Neural progenitor cell (in vitro differentiated cells): ENCODE results near the gene GSDME. TPM values are rescaled to one million over a fixed set of nuclear protein-coding genes. Genes with fewer than 3 reads are reported as not detected.
A peak's percentile ranks its signal among the peaks of the same experiment; 100 is the strongest.

ENCODE experiments used
- DNase-seq: peaks from one replicate; pipeline ENCODE4 v3.0.0-alpha.2; 2016; ENCODE audit warnings: low spot score
- H2AFZ ChIP-seq: fragments of 200-600 bp; sonication (generic); replicated peaks from 2 replicates; pipeline ENCODE4 v1.6.1; 2016; ENCODE audit warnings: antibody characterized with exemption
- H3F3A ChIP-seq: fragments of 200-600 bp; sonication (generic); 2 replicates; pipeline ENCODE4 v1.6.1; 2016; ENCODE audit warnings: antibody characterized with exemption, low read depth
- H3K27ac ChIP-seq: fragments of 200-600 bp; sonication (generic); 2 replicates; pipeline ENCODE4 v1.5.1; 2016; ENCODE audit warnings: mild to moderate bottlenecking
- H3K27me3 ChIP-seq: fragments of 200-600 bp; sonication (generic); 2 replicates; pipeline ENCODE4 v1.6.1; 2016; ENCODE audit warnings: mild to moderate bottlenecking, moderate library complexity
- H3K36me3 ChIP-seq: fragments of 200-600 bp; sonication (generic); 2 replicates; pipeline ENCODE4 v1.5.1; 2016
- H3K4me1 ChIP-seq: fragments of 200-600 bp; sonication (generic); 2 replicates; pipeline ENCODE4 v1.6.1; 2016; ENCODE audit warnings: mixed run types
- H3K4me2 ChIP-seq: fragments of 200-600 bp; sonication (generic); 2 replicates; pipeline ENCODE4 v1.6.1; 2016
- H3K4me3 ChIP-seq: fragments of 200-600 bp; sonication (generic); 2 replicates; pipeline ENCODE4 v1.5.1; 2016
- H3K79me2 ChIP-seq: fragments of 200-600 bp; sonication (generic); 2 replicates; pipeline ENCODE4 v1.6.1; 2016; ENCODE audit warnings: low read depth
- H3K9ac ChIP-seq: fragments of 200-600 bp; sonication (generic); 2 replicates; pipeline ENCODE4 v1.6.1; 2016
- H3K9me3 ChIP-seq: fragments of 200-600 bp; sonication (generic); 2 replicates; pipeline ENCODE4 v1.5.1; 2016; ENCODE audit warnings: low read depth
- H4K20me1 ChIP-seq: fragments of 200-600 bp; sonication (generic); 2 replicates; pipeline ENCODE4 v1.6.1; 2016; ENCODE audit warnings: low read depth
- H3K27ac Mint-ChIP-seq: 3 replicates; pipeline ENCODE4 v1.8.0; 2021; ENCODE audit warnings: mixed read lengths
- H3K27me3 Mint-ChIP-seq: 2 replicates; pipeline ENCODE4 v1.8.0; 2022; ENCODE audit warnings: low read depth, mild to moderate bottlenecking, inconsistent platforms, moderate library complexity, mixed read lengths; ENCODE audit not compliant: insufficient read depth
- H3K36me3 Mint-ChIP-seq: 3 replicates; pipeline ENCODE4 v1.8.0; 2021; ENCODE audit warnings: mixed read lengths
- H3K4me1 Mint-ChIP-seq: 3 replicates; pipeline ENCODE4 v1.8.0; 2021; ENCODE audit warnings: mixed read lengths
- H3K4me3 Mint-ChIP-seq: 3 replicates; pipeline ENCODE4 v1.8.0; 2021; ENCODE audit warnings: mild to moderate bottlenecking, moderate library complexity, mixed read lengths
- H3K9me3 Mint-ChIP-seq: 3 replicates; pipeline ENCODE4 v1.8.0; 2020; ENCODE audit warnings: mixed read lengths
- CTCF ChIP-seq: fragments of 200-600 bp; sonication (generic); IDR thresholded peaks from 2 replicates; pipeline ENCODE4 v1.5.1; 2017; ENCODE audit warnings: antibody characterized with exemption, mild to moderate bottlenecking
- EZH2 ChIP-seq: fragments of 200-600 bp; sonication (generic); IDR thresholded peaks from 2 replicates; pipeline ENCODE4 v1.6.1; 2017; ENCODE audit warnings: antibody characterized with exemption, mild to moderate bottlenecking, moderate library complexity
- EZH2phosphoT487 ChIP-seq: fragments of 200-600 bp; sonication (generic); IDR thresholded peaks from 2 replicates; pipeline ENCODE4 v1.6.1; 2017; ENCODE audit warnings: antibody characterized with exemption
- total RNA-seq: library from RNA; depleted of rRNA; stranded (reverse); fragments of >200 nt; gene quantifications from 2 replicates; pipeline ENCODE4 v1.2.3, GENCODE V29; 2015; ENCODE audit warnings: low replicate concordance

The GSDME gene
- total RNA-seq, 1 donor from 2014 or later, result 15.5 TPM

- TF ChIP-seq EZH2phosphoT487 (no peak), CTCF (no peak), EZH2 (no peak)
- H3K36me3 ChIP-seq, result no peaks in the 10 kb centered on the region
- H3K4me3 ChIP-seq, result no peak overlapping the region
- DNase-seq, result no peak
- H3K4me3 Mint-ChIP-seq, result peak overlapping the region; percentile 49
- no peak overlapping the region for H3K27ac ChIP-seq
- H2AFZ ChIP-seq, result peak overlapping the region; percentile 26
- no peaks in the 10 kb centered on the region for H3K36me3 Mint-ChIP-seq
- H3K4me1 Mint-ChIP-seq, result peaks cover 31% of the 10 kb centered on the region
- peaks cover 17% of the 10 kb centered on the region for H3K4me1 ChIP-seq
- H3K4me2 ChIP-seq, result peak overlapping the region; percentile 13
- H3K79me2 ChIP-seq, result no peaks in the 10 kb centered on the region
- H4K20me1 ChIP-seq, result no peaks in the 10 kb centered on the region
- no peaks in the 10 kb centered on the region for H3K27me3 ChIP-seq
- no peaks in the 10 kb centered on the region for H3K9me3 Mint-ChIP-seq
- peaks cover 18% of the 10 kb centered on the region for H3F3A ChIP-seq
- H3K9ac ChIP-seq, result no peak overlapping the region
- no peak overlapping the region for H3K27ac Mint-ChIP-seq
- H3K27me3 Mint-ChIP-seq, result peaks cover 2% of the 10 kb centered on the region
- no peaks in the 10 kb centered on the region for H3K9me3 ChIP-seq
Observed at GRCh38 chr7:24725554-24726241, 31.6 kb downstream of the GSDME start.

GRCh38 chr7:24724451-24725190 lies 32.6 kb downstream of the GSDME start:
- Histone ChIP-seq H3K27ac (no peak overlapping the region), H3K36me3 (no peaks in the 10 kb centered on the region), H3K27me3 (no peaks in the 10 kb centered on the region), H3F3A (peaks cover 18% of the 10 kb centered on the region), H3K4me3 (no peak overlapping the region), H3K4me1 (peaks cover 17% of the 10 kb centered on the region), H3K9me3 (no peaks in the 10 kb centered on the region), H3K4me2 (no peak overlapping the region), H2AFZ (no peak overlapping the region), H3K79me2 (no peaks in the 10 kb centered on the region), H3K9ac (no peak overlapping the region), H4K20me1 (no peaks in the 10 kb centered on the region)
- H3K4me3 Mint-ChIP-seq, result no peak overlapping the region
- peaks cover 2% of the 10 kb centered on the region for H3K27me3 Mint-ChIP-seq
- H3K36me3 Mint-ChIP-seq, result no peaks in the 10 kb centered on the region
- H3K27ac Mint-ChIP-seq, result no peak overlapping the region
- TF ChIP-seq EZH2phosphoT487, result no peak
- no peak for TF ChIP-seq EZH2
- TF ChIP-seq CTCF, result no peak
- no peak for DNase-seq
- no peaks in the 10 kb centered on the region for H3K9me3 Mint-ChIP-seq
- peaks cover 31% of the 10 kb centered on the region for H3K4me1 Mint-ChIP-seq

DNA sequence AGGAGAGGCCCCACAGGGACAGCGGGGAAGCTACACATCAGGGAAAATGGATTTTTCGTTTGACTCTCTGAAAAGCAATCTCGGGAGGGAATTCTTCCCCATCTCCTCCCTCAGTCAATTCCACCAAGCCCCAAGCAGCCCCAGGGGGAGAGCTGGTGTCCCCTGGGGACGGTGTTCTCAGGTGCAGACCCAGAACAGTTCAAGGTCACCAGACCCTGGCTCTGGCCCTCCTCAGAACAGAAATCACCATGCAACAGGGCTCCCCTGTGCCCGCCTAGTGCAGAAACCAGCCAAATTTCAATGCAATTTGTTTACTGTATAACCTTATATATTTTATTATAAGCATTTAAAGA lies 34.1 kb downstream of the GSDME start:
- no peaks in the 10 kb centered on the region for H3K9me3 ChIP-seq
- no peaks in the 10 kb centered on the region for H4K20me1 ChIP-seq
- Mint-ChIP-seq H3K27me3 (peaks cover 2% of the 10 kb centered on the region), H3K4me3 (no peak overlapping the region), H3K27ac (no peak overlapping the region), H3K36me3 (no peaks in the 10 kb centered on the region), H3K4me1 (peaks cover 31% of the 10 kb centered on the region), H3K9me3 (no peaks in the 10 kb centered on the region)
- H3K27ac ChIP-seq, result no peak overlapping the region
- peaks cover 17% of the 10 kb centered on the region for H3K4me1 ChIP-seq
- no peaks in the 10 kb centered on the region for H3K36me3 ChIP-seq
- H3F3A ChIP-seq, result peaks cover 18% of the 10 kb centered on the region
- no peak overlapping the region for H2AFZ ChIP-seq
- H3K9ac ChIP-seq, result no peak overlapping the region
- TF ChIP-seq CTCF (no peak), EZH2phosphoT487 (no peak), EZH2 (no peak)
- no peak overlapping the region for H3K4me3 ChIP-seq
- no peaks in the 10 kb centered on the region for H3K27me3 ChIP-seq
- H3K79me2 ChIP-seq, result no peaks in the 10 kb centered on the region
- DNase-seq, result no peak
- H3K4me2 ChIP-seq, result no peak overlapping the region
